B cell (primary cell): ENCODE results near the gene FAR2. TPM values are rescaled to one million over a fixed set of nuclear protein-coding genes. Genes with fewer than 3 reads are reported as not detected.

ENCODE experiments used
- ATAC-seq: fragments of 200-7000 bp; cut with Tn5 transposase; one replicate; pipeline ENCODE4 v1.10.0; 2021; ENCODE audit warnings: low read depth, mild to moderate bottlenecking, moderate number of reproducible peaks, moderate library complexity
- CTCF ChIA-PET: fragments of 350-600 bp; sonication (Branson Sonifier 250); formaldehyde crosslinking; loops from one replicate; lab custom pipeline; 2021; ENCODE audit warnings: antibody characterized with exemption, inconsistent platforms; lab: Charles Lee
- POLR2A ChIA-PET: fragments of 350-600 bp; sonication (Branson Sonifier 250); formaldehyde crosslinking; loops from one replicate; lab custom pipeline; 2021; ENCODE audit warnings: antibody characterized with exemption; lab: Charles Lee
- DNase-seq: peaks from one replicate; pipeline ENCODE4 v3.0.0; 2013
- H2AFZ ChIP-seq: 2 replicates; pipeline ENCODE4 v1.6.1; 2012; ENCODE audit warnings: mild to moderate bottlenecking, low read depth, low read length; ENCODE audit not compliant: insufficient read depth, poor library complexity, severe bottlenecking
- H3K27ac ChIP-seq, 2 donors: 1 replicate in 1 of 2; 2 replicates in 1 of 2; pipeline ENCODE4 v1.5.1; 2012 to 2013; ENCODE audit warnings: low read length in 2 of 2, mild to moderate bottlenecking in 2 of 2, moderate library complexity in 1 of 2
- H3K27me3 ChIP-seq, 4 experiments: fragments of 200-600 bp in 1 of 4; sonication (generic) in 1 of 4; replicated peaks in 1 of 4; 1 replicate in 2 of 4; 2 replicates in 2 of 4; pipeline versions ENCODE4 v1.6.1 to v1.7.0; 2013 to 2016; ENCODE audit warnings: low read length in 3 of 4, mild to moderate bottlenecking in 2 of 4, mixed read lengths in 1 of 4, moderate library complexity in 1 of 4; ENCODE audit not compliant: insufficient read depth in 4 of 4, control insufficient read depth in 3 of 4; ENCODE audit errors: control extremely low read depth in 1 of 4
- H3K36me3 ChIP-seq, 2 experiments: replicated peaks in 1 of 2; 1 replicate in 1 of 2; 2 replicates in 1 of 2; pipeline versions ENCODE4 v1.6.1 to v1.7.1; 2013; ENCODE audit warnings: low read length in 1 of 2; ENCODE audit not compliant: insufficient read depth in 2 of 2, control insufficient read depth in 1 of 2; ENCODE audit errors: control extremely low read depth in 1 of 2, extremely low read depth in 1 of 2
- H3K4me1 ChIP-seq, 2 donors: fragments of 200-600 bp in 1 of 2; sonication (generic) in 1 of 2; 1 replicate in 1 of 2; 2 replicates in 1 of 2; pipeline versions ENCODE4 v1.5.1 to v1.6.1; 2013 to 2017; ENCODE audit warnings: low read length in 2 of 2; ENCODE audit not compliant: control insufficient read depth in 2 of 2, insufficient read depth in 2 of 2
- H3K4me2 ChIP-seq: replicated peaks from 2 replicates; pipeline ENCODE3; 2012; ENCODE audit warnings: mild to moderate bottlenecking, low read depth, low read length; ENCODE audit not compliant: poor library complexity, severe bottlenecking
- H3K4me3 ChIP-seq, 5 experiments: fragments of 200-600 bp in 1 of 5; sonication (generic) in 1 of 5; 1 replicate in 3 of 5; 2 replicates in 2 of 5; pipeline versions ENCODE4 v1.5.1 to v1.7.0; 2011 to 2016; ENCODE audit warnings: low read length in 4 of 5, mild to moderate bottlenecking in 4 of 5, low read depth in 2 of 5, control low read depth in 1 of 5, moderate library complexity in 1 of 5; ENCODE audit not compliant: insufficient read depth in 1 of 5; ENCODE audit errors: control extremely low read depth in 1 of 5, extremely low read depth in 1 of 5
- H3K79me2 ChIP-seq: fragments of 200-600 bp; sonication (generic); one replicate; pipeline ENCODE4 v1.6.0; 2016; ENCODE audit warnings: low read length; ENCODE audit not compliant: control insufficient read depth, insufficient read depth
- H3K9ac ChIP-seq: fragments of 200-600 bp; sonication (generic); 2 replicates; pipeline ENCODE4 v1.6.1; 2017; ENCODE audit warnings: mild to moderate bottlenecking, low read length, moderate library complexity
- H3K9me3 ChIP-seq, 3 donors: one replicate each; pipeline versions ENCODE4 v1.6.1 to v1.7.1; 2013; ENCODE audit warnings: low read length in 2 of 3; ENCODE audit not compliant: control insufficient read depth in 2 of 3, insufficient read depth in 1 of 3; ENCODE audit errors: control extremely low read depth in 1 of 3
- H4K20me1 ChIP-seq: 2 replicates; pipeline ENCODE4 v1.6.0; 2012; ENCODE audit warnings: mild to moderate bottlenecking, low read length; ENCODE audit not compliant: insufficient read depth, control insufficient read depth, poor library complexity, severe bottlenecking
- H3K27ac Mint-ChIP-seq: one replicate; pipeline ENCODE4 v1.8.0; 2021; ENCODE audit warnings: mixed read lengths
- H3K27me3 Mint-ChIP-seq: one replicate; pipeline ENCODE4 v1.8.0; 2021; ENCODE audit warnings: mixed read lengths
- H3K4me1 Mint-ChIP-seq: one replicate; pipeline ENCODE4 v1.8.0; 2021; ENCODE audit warnings: mixed read lengths
- H3K4me3 Mint-ChIP-seq: one replicate; pipeline ENCODE4 v1.8.0; 2021; ENCODE audit warnings: mixed read lengths
- H3K9me3 Mint-ChIP-seq: one replicate; pipeline ENCODE4 v1.8.0; 2022; ENCODE audit warnings: mixed read lengths; ENCODE audit not compliant: insufficient read depth
- CTCF ChIP-seq: fragments of 200-600 bp; IDR thresholded peaks from one replicate; pipeline ENCODE4 v1.8.0; 2022; ENCODE audit warnings: antibody characterized with exemption, mild to moderate bottlenecking
- EZH2 ChIP-seq: IDR thresholded peaks from 2 replicates; pipeline ENCODE4 v1.6.1; 2012; ENCODE audit warnings: borderline replicate concordance, low read depth, mild to moderate bottlenecking, moderate library complexity, low read length; ENCODE audit not compliant: insufficient read depth, poor library complexity, severe bottlenecking
- WGBS: methylation state at CpG from one replicate; pipeline ENCODE4 v1.1.5; 2013; ENCODE audit warnings: missing lambda C conversion rate; ENCODE audit not compliant: insufficient coverage; 5-methylcytosine and 5-hydroxymethylcytosine counted together
- intact Hi-C: fragments of 100-400 bp; cut with micrococcal nuclease; formaldehyde crosslinking; loops from one replicate; pipeline ENCODE4 v1.10.0; 2022
- polyA plus RNA-seq: library from polyadenylated mRNA; depleted of rRNA; stranded (reverse); fragments of >200 nt; gene quantifications from 2 replicates; pipeline ENCODE4 v1.2.3, GENCODE V29; 2012
- total RNA-seq, 2 donors: library from RNA; stranded (reverse); fragments of 120-200 nt in 1 of 2; gene quantifications; 1 replicate in 1 of 2; 2 replicates in 1 of 2; pipeline versions ENCODE4 v1.2.3 to v1.2.4, GENCODE V29; 2013 to 2022

Gene FAR2
- total and polyA plus RNA-seq, 2 donors (not counting 1 experiment from before 2014, with no cell fraction given): 0.39 TPM; not detected in 1

- intact Hi-C loops: no loop called here
- Mint-ChIP-seq H3K27ac (no peak overlapping the region), H3K4me1 (no peaks in the 10 kb centered on the region), H3K4me3 (no peak overlapping the region), H3K27me3 (peaks cover 2% of the 10 kb centered on the region), H3K9me3 (no peaks in the 10 kb centered on the region)
- WGBS: no CpG with 5 or more reads among the region's 1 CpG
- Histone ChIP-seq H3K9me3 (peaks cover 0 to 3% (median 0%) of the 10 kb centered on the region in 3 donors), H3K79me2 (no peaks in the 10 kb centered on the region), H3K27me3 (no peaks in the 10 kb centered on the region), H3K27ac (no peak overlapping the region), H2AFZ (no peak overlapping the region), H3K4me2 (no peak overlapping the region), H4K20me1 (no peaks in the 10 kb centered on the region), H3K4me1 (no peaks in the 10 kb centered on the region), H3K4me3 (no peak overlapping the region), H3K36me3 (no peaks in the 10 kb centered on the region), H3K9ac (no peak overlapping the region)
- DNase-seq (no peak), ATAC-seq (no peak)
- POLR2A ChIA-PET: no interaction called here
- CTCF ChIA-PET: no interaction called here
- TF ChIP-seq CTCF (no peak), EZH2 (no peak)
Measured at GRCh38 chr12:29198901-29199300, 49.8 kb downstream of the FAR2 start.

GRCh38 chr12:29200586-29200985, 51.5 kb downstream of the FAR2 start:
- 94% methylated on average over 3 of the region's 5 CpGs for WGBS
- H2AFZ ChIP-seq: no peak overlapping the region
- no peaks in the 10 kb centered on the region for H4K20me1 ChIP-seq
- Mint-ChIP-seq H3K4me1 (no peaks in the 10 kb centered on the region), H3K27me3 (peaks cover 2% of the 10 kb centered on the region), H3K4me3 (no peak overlapping the region), H3K27ac (no peak overlapping the region), H3K9me3 (no peaks in the 10 kb centered on the region)
- intact Hi-C loops: no loop called here
- ChIA-PET CTCF (no interaction called here), POLR2A (no interaction called here)
- no peaks in the 10 kb centered on the region for H3K79me2 ChIP-seq
- ATAC-seq: no peak
- no peak for TF ChIP-seq EZH2
- TF ChIP-seq CTCF: no peak
- no peaks in the 10 kb centered on the region for H3K36me3 ChIP-seq
- no peak for DNase-seq
- H3K4me1 ChIP-seq: no peaks in the 10 kb centered on the region
- no peak overlapping the region for H3K4me3 ChIP-seq
- no peaks in the 10 kb centered on the region for H3K27me3 ChIP-seq
- H3K9me3 ChIP-seq: peaks cover 0 to 3% (median 0%) of the 10 kb centered on the region in 3 donors
- no peak overlapping the region for H3K4me2 ChIP-seq
- no peak overlapping the region for H3K27ac ChIP-seq
- H3K9ac ChIP-seq: no peak overlapping the region
